Hematopoietic multipotent progenitor cell treated with erythropoietin and hydrocortisone succinate and interleukin-3 and kit ligand, for 15 days (in vitro differentiated cells): ENCODE data around the gene RIPOR1.
"Not testable (repeated sequence)": the region's sequence is repeated elsewhere in the genome, so short reads cannot be mapped to it uniquely, and the experiment has no call there.

Experiments
- DNase-seq: peaks from one replicate; pipeline ENCODE4 v3.0.0-alpha.2; 2015; ENCODE audit warnings: low spot score

The RIPOR1 gene

GRCh38 chr16:67528222-67528869 is at the start of gene RIPOR1:
Gene RIPOR1, plus strand, starts transcription at chr16:67528829. Its CDS starts 9,618 bp downstream, at chr16:67538447.
- peak; percentile 65 for DNase-seq

DNA sequence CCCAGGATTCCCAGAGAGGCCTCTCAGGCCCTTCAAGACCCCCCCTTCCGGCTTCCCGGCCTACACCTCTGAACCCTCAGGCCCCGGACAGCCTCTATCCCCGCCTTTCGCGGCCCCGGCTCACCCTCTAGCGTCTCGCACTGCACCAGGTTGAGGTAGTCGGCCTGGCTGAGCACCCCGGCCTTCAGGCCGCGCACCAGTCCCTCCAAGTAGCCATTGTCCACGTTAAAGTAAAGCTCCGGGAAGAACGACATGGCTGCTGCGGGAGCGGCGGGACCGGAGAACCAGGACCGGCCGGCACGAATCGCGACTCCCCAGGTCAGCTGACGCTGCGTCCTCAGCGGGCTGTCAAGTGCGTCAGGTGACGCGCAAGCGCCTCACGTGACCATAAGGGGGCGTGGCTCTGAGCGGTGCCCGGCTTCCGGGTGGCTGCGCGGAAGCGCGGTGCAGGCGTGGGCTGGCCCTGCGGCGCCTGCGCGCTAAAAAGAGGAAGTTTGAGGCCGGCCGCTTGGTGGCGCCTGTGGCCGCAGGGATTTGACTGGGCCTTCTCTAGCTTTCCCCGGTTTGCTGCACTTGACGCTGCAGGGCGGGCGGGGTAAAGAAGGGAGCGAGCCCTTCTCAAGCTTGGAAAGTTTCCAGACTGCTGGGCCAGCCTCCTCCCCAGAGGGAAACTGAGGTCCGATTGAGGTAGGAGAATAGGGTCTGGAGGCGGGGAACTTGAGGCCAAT is 47.6 kb upstream of the RIPOR1 start, which contains the start of gene ATP6V0D1:
Gene ATP6V0D1, minus strand, starts transcription at position 325 of the 728 bp plus-strand sequence. Its CDS starts 71 bp downstream, at position 254.
- DNase-seq, result peak; percentile 99

GRCh38 chr16:67481561-67482232 is 46.9 kb upstream of the RIPOR1 start:
- DNase-seq, result peak; percentile 56

- no peak for DNase-seq
Observed at GRCh38 chr16:67482233-67482924, 46.2 kb upstream of the RIPOR1 start.

DNA sequence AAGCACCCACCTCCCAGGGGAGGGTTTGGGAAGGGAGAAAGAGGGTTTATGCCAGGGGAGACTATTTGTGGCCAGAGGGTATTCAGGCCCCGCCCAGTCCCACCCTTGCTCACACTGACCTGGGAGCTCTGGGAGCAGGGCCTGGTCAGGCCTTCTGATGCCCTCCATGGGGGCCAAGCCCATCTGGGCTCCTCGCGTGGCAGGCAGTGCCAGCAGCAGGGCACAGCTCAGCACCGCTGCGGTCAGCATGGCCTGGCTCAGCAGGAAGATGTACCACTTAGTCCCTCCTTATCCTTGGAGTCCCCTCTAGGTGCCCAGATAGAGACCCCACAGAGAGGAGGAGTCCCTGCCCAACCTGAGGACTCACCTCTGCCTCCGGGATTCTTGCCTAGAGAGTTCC is 45.5 kb upstream of the RIPOR1 start, which contains the start of gene AGRP:
Gene AGRP, minus strand, starts transcription at position 398 of the 400 bp plus-strand sequence. Its CDS starts 149 bp downstream, at position 249.
- DNase-seq, result no peak

- DNase-seq, result no peak
Observed at GRCh38 chr16:67483731-67484525, 44.7 kb upstream of the RIPOR1 start.

- DNase-seq, result no peak
Observed at GRCh38 chr16:67486805-67487204, 41.8 kb upstream of the RIPOR1 start.

DNA sequence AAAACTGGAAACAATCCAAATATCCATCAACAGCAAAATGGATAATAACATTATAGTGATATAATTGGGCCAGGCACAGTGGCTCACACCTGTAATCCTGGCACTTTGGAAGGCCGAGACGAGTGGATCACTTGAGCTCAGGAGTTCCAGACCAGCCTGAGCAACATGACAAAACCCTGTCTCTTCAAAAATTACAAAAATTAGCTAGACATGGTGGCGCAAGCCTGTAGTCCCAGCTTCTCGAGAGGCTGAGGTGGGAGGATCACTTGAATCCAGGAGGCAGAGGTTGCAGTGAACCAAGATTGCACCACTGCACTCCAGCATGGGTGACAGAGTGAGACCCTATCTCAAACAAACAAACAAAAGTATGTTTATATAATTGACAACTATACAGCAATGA is 41.1 kb upstream of the RIPOR1 start:
- not testable (repeated sequence) for DNase-seq

- DNase-seq, result no peak
Observed at GRCh38 chr16:67489401-67490083, 39.1 kb upstream of the RIPOR1 start.

DNA sequence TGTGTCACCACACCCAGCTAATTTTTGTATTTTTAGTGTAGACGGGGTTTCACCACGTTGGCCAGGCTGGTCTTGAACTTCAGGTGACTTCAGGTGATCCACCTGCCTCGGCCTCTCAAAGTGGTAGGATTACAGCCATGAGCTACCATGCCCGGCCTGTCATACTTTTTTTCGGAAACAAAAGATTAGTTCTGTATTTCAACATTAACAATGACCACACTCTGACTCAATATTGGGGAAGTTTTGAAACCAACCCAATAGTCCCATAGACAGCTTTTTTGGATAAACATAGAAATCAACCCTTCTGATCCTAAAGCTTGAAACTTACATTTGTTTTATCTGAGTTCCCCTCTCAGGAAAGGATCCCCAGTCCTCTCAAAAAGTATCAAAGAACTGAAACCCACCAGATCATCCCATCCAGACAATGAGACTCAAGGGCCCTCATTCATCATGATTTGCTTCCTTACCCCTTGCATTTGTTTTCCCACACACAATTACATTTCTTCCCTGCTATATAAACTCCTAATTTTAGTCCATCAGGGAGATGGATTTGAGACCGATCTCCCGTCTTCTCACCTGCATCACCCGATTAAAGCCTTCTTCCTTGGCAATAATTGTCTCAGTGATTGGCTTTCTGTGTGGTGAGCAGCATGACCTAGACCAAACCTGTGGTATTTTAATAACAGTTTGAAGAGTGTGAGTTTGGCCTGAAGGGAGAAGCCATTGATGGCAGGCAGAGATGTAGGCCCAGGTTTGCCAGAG is 38.1 kb upstream of the RIPOR1 start:
- DNase-seq, result no peak

GRCh38 chr16:67499106-67499505 is 29.5 kb upstream of the RIPOR1 start:
- DNase-seq, result no peak

GRCh38 chr16:67504031-67505021 is 24.3 kb upstream of the RIPOR1 start:
- DNase-seq, result no peak

DNA sequence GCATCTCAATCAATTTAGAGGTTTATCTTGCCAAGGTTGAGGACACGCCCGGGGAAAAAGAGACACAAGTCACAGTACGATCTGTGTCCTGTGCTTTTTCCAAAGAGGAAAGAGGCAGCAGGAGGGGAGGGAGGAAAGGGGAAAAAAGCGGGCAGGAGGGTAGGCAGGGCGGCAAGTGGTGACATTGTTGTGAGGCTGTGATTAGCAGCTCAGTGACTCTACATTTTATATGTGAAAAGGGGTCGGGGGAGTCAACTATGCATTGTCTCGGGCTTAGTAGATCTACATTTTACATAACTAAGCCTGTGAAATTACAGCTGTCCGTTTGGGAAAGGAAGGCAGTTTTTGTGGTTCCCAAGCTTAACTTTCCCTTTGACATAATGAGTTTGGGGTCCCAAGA is 22.2 kb upstream of the RIPOR1 start:
- DNase-seq, result no peak

DNA sequence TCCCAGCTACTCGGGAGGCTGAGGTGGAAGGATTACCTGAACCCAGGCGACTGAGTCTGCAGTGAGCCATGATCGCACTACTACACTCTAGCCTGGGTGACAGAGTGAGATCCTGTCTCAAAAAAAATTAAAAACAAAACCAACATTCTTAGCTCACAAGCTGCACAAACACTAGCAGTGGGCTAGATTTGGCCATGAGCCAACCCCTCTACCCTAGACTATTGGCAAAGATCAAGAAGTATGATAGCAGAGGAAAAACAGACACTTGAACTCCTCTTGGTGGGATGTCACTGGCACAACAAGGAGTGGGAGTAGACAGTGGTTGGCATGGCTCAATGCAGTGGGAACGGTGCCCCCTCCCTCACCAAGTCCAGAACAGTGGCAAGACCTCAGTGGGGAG is 19.6 kb upstream of the RIPOR1 start:
- DNase-seq, result no peak

DNA sequence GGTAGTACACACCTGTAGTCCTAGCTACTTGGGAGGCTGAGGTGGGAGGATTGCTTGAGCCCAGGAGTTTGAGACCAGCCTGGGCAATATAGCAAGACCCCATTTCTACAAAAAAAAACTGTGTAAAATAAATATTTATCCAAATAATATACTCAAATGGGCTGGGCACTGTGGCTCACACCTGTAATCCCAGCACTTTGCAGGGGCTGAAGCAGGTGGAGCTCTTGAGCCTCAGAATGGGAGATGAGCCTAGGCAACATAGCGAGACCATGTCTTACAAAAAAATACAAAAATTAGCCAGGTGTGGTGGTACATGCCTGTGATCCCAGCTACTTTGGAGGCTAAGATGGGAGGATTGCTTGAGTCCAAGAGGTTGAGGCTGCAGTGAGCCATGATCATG is 14.7 kb upstream of the RIPOR1 start:
- not testable (repeated sequence) for DNase-seq

- peak; percentile 83 for DNase-seq
Observed at GRCh38 chr16:67514382-67514828, 14.2 kb upstream of the RIPOR1 start.

DNA sequence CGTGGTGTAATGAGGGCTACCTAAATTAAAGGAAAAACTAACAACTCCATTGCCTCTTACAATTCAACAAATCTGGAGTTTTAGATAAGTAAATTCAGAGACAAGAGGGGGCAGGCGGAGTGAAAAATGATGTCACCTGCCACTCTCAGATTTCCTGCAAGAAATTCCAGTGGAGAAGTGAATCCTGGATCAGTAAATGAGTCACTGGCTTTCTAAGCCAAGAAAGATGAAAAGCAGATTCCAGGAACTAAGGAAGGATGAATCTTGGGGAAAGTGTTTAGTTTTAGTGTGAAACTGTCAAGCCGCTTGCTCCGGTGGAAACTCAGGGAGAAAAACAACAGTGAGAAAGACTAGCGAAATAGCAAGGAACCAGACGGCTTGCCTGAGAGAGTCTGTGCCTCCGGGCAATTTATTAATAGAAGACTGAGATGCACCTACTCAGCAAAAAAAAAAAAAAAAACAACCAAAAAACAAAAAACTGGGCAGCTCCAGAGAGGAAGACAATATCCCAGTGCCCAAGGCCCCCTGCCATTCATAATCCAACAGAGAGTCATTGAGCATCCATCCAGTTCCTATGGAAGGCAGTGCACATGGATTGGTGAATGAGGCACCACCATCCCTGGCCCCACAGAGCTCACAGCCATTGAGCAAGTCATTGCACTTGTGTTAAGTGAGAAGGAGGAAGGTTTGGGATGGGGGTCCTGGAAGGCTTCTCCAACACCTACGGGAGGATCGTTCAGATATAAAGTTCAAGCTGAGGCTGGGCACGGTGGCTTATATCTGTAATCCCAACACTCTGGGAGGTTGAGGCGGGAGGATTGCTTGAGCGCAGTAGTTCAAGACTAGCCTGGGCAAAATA is 12.1 kb upstream of the RIPOR1 start:
- DNase-seq, result no peak

GRCh38 chr16:67517155-67517445 is 11.5 kb upstream of the RIPOR1 start:
- no peak for DNase-seq
